H1 (cell line): Measurements from ENCODE around the gene QRICH1. TPM values are rescaled to one million over a fixed set of nuclear protein-coding genes. Genes with fewer than 3 reads are reported as not detected.

ENCODE experiments used
- ASH2L ChIP-seq: fragments of 200-600, 300-600 bp; sonication (generic); IDR thresholded peaks from one replicate; pipeline ENCODE4 v1.7.1; 2017; ENCODE audit warnings: low read length
- BACH1 ChIP-seq: IDR thresholded peaks from 2 replicates; pipeline ENCODE4 v1.6.1; 2012; ENCODE audit warnings: low read length, improper control_type of control experiment
- BRCA1 ChIP-seq: IDR thresholded peaks from 2 replicates; pipeline ENCODE4 v1.6.1; 2012; ENCODE audit warnings: low read depth, low read length, improper control_type of control experiment
- CBX8 ChIP-seq: fragments of 300-800, 300-1000 bp; sonication (generic); IDR thresholded peaks from 2 replicates; pipeline ENCODE4 v1.7.1; 2016; ENCODE audit warnings: low read depth, low read length, borderline replicate concordance
- CHD2 ChIP-seq: IDR thresholded peaks from 2 replicates; pipeline ENCODE4 v1.6.1; 2012; ENCODE audit warnings: low read length, improper control_type of control experiment
- CREB1 ChIP-seq: IDR thresholded peaks from 2 replicates; pipeline ENCODE4 v1.6.1; 2012; ENCODE audit warnings: inconsistent platforms
- EGR1 ChIP-seq: IDR thresholded peaks from 2 replicates; pipeline ENCODE4 v1.6.1; 2011; ENCODE audit warnings: low read depth, low read length, borderline replicate concordance
- HDAC2 ChIP-seq, 2 experiments: fragments of 300-600 bp in 1 of 2; sonication (generic) in 1 of 2; IDR thresholded peaks; 2 replicates each; pipeline ENCODE4 v1.6.1; 2011 to 2012; ENCODE audit warnings: low read depth in 2 of 2, low read length in 2 of 2, mild to moderate bottlenecking in 2 of 2, moderate library complexity in 2 of 2, borderline replicate concordance in 1 of 2, inconsistent platforms in 1 of 2
- JUND ChIP-seq: IDR thresholded peaks from 2 replicates; pipeline ENCODE4 v1.6.1; 2011; ENCODE audit warnings: mild to moderate bottlenecking, improper control_type of control experiment, low read length
- KDM5A ChIP-seq: fragments of 200-600 bp; IDR thresholded peaks from 2 replicates; pipeline ENCODE4 v1.7.1; 2012; ENCODE audit warnings: mild to moderate bottlenecking, low read length, inconsistent platforms, mixed read lengths
- PHF8 ChIP-seq: fragments of 200-600 bp; sonication (generic); conservative IDR thresholded peaks from 2 replicates; pipeline ENCODE4 v1.7.1; 2012; ENCODE audit warnings: low read depth, mild to moderate bottlenecking, inconsistent platforms, low read length, moderate library complexity
- POLR2A ChIP-seq, 2 experiments: IDR thresholded peaks; 1 replicate in 1 of 2; 2 replicates in 1 of 2; pipeline ENCODE4 v1.6.1; 2011; ENCODE audit warnings: low read depth in 2 of 2, low read length in 2 of 2, mild to moderate bottlenecking in 2 of 2; ENCODE audit errors: control extremely low read depth in 1 of 2
- RAD21 ChIP-seq, 2 experiments: IDR thresholded peaks in 1 of 2; conservative IDR thresholded peaks in 1 of 2; 2 replicates each; pipeline ENCODE4 v1.6.1; 2011; ENCODE audit warnings: low read depth in 2 of 2, low read length in 2 of 2, improper control_type of control experiment in 1 of 2, inconsistent platforms in 1 of 2, mild to moderate bottlenecking in 1 of 2, moderate library complexity in 1 of 2
- RBBP5 ChIP-seq: IDR thresholded peaks from 2 replicates; pipeline ENCODE4 v1.7.1; 2012; ENCODE audit warnings: low read depth, mild to moderate bottlenecking, inconsistent platforms, low read length, moderate library complexity, borderline replicate concordance
- SIN3A ChIP-seq, 2 experiments: IDR thresholded peaks in 1 of 2; conservative IDR thresholded peaks in 1 of 2; 2 replicates each; pipeline ENCODE4 v1.6.1; 2011 to 2012; ENCODE audit warnings: low read length in 2 of 2, improper control_type of control experiment in 1 of 2, low read depth in 1 of 2, mild to moderate bottlenecking in 1 of 2
- SP4 ChIP-seq: IDR thresholded peaks from 2 replicates; pipeline ENCODE4 v1.6.1; 2012; ENCODE audit warnings: low read length, inconsistent platforms
- SRF ChIP-seq: IDR thresholded peaks from 2 replicates; pipeline ENCODE4 v1.6.1; 2011; ENCODE audit warnings: mild to moderate bottlenecking, low read depth, low read length, moderate library complexity
- TCF12 ChIP-seq: IDR thresholded peaks from 2 replicates; pipeline ENCODE4 v1.6.1; 2011; ENCODE audit warnings: low read depth, mild to moderate bottlenecking, low read length
- TEAD4 ChIP-seq: IDR thresholded peaks from 2 replicates; pipeline ENCODE4 v1.6.1; 2012; ENCODE audit warnings: low read depth, low read length, inconsistent platforms, mixed read lengths
- ZNF274 ChIP-seq: IDR thresholded peaks from 2 replicates; pipeline ENCODE4 v1.7.0; 2012; ENCODE audit warnings: low read length, borderline replicate concordance; ENCODE audit errors: extremely low read depth
- polyA plus RNA-seq, 7 experiments: library from polyadenylated mRNA; depleted of rRNA in 3 of 7; stranded (reverse) in 5 of 7; unstranded in 2 of 7; fragments of >200 nt in 5 of 7; fragments of 200-250 nt in 2 of 7; gene quantifications; 1 replicate in 5 of 7; 2 replicates in 1 of 7; 4 replicates in 1 of 7; pipeline versions ENCODE4 v1.2.1 to v1.2.3, GENCODE V29; 2011 to 2013; ENCODE audit warnings: missing spikeins in 2 of 7, mixed read lengths in 2 of 7
- total RNA-seq: library from RNA; stranded (reverse); fragmentation: NEBNext Ultra II Directional; extraction: Animal tissue kit (Norgen Biotek cat#: 25700); gene quantifications from 2 replicates; pipeline ENCODE4 v1.2.1, GENCODE V29; 2021
- TF ChIP-seq, protein P1 (sequence below): IDR thresholded peaks from 2 replicates; pipeline ENCODE4 v1.6.1; 2012; ENCODE audit warnings: inconsistent platforms
- TF ChIP-seq, protein P2 (sequence below), 3 experiments: IDR thresholded peaks; 1 replicate in 2 of 3; 2 replicates in 1 of 3; pipeline versions ENCODE4 v1.5.1 to v1.6.1; 2011; ENCODE audit warnings: low read length in 3 of 3, mild to moderate bottlenecking in 3 of 3, inconsistent platforms in 2 of 3, low read depth in 1 of 3, moderate library complexity in 1 of 3; ENCODE audit not compliant: insufficient read depth in 1 of 3; ENCODE audit errors: control extremely low read depth in 1 of 3

QRICH1 gene
- total and polyA plus RNA-seq, 2 of the 8 experiments (the other 6 are each of a cell fraction or from before 2014, with no cell fraction given): 128 to 142 TPM

DNA sequence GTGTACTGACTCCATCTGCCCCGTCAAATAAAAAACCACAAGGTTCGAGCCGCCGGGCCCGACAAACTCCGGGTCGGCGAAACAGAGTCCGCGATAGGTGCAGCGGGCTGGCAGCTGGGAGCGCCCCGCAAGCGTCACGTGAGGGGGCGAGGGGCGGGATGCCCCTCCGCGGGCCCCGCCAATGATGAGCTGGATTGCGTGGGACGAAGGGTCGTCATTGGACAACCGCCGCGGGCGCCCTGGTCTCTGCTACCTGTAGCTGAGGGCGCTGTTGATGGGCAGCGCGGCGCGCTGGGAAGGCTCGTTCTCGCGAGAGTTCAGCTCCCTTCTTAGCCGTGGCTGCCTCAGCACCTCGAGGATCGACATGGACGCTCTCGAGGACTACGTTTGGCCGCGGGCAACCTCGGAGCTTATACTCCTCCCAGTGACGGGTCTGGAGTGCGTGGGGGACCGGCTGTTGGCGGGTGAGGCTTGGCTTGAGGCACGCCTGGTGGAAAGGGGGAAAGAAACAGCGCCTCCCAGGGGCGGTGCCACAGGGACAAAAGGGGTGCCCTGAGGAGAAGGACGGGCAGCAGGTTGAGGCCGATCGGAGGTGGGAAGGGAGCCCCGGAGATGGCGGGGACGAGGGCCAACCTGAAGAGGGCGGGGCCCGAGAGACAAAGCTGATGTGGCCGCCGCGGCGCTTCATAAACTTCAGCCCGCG is 86.7 kb downstream of the QRICH1 start, which contains the start of gene WDR6 (continued):
- no peak for TF ChIP-seq BACH1
- TF ChIP-seq, protein P1, sequence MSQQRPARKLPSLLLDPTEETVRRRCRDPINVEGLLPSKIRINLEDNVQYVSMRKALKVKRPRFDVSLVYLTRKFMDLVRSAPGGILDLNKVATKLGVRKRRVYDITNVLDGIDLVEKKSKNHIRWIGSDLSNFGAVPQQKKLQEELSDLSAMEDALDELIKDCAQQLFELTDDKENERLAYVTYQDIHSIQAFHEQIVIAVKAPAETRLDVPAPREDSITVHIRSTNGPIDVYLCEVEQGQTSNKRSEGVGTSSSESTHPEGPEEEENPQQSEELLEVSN: peak; percentile 65
- TF ChIP-seq TCF12: no peak
- peak; percentile 91 for TF ChIP-seq SP4
- no peak for TF ChIP-seq SRF
- no peak for TF ChIP-seq JUND
- TF ChIP-seq BRCA1: peak; percentile 90
- TF ChIP-seq TEAD4: no peak
- peak; percentile 42; the same call in 1 of the 2 replicates for TF ChIP-seq EGR1
- no peak for TF ChIP-seq RBBP5
- TF ChIP-seq PHF8: peak; percentile 95
- peak in 1 of 2 experiments; percentile 95; a peak in 2 of 3 replicates for TF ChIP-seq POLR2A (IDR thresholded peaks at IDR 0.05; ENCODE audit: control extremely low read depth in 1 of 2, low read depth in 2 of 2, low read length in 2 of 2)
- peak; percentile 98 for TF ChIP-seq CHD2
- peak in 1 of 2 experiments; percentile 51; a peak in 2 of 4 replicates for TF ChIP-seq SIN3A (conservative IDR thresholded peaks at IDR 0.05 in 1 of 2, IDR thresholded peaks at IDR 0.05 in 1 of 2; ENCODE audit: low read depth in 1 of 2, low read length in 2 of 2)
- TF ChIP-seq KDM5A: no peak
- TF ChIP-seq CREB1: peak; percentile 77
- 0 out of 4 replicates have a peak, but pooled peaks of 1 of the 2 experiments have one; percentile 43 for TF ChIP-seq HDAC2 (IDR thresholded peaks at IDR 0.05; ENCODE audit: borderline replicate concordance in 1 of 2, low read depth in 2 of 2, low read length in 2 of 2)
- no peak for TF ChIP-seq RAD21 (IDR thresholded peaks at IDR 0.05 in 1 of 2, conservative IDR thresholded peaks at IDR 0.05 in 1 of 2; ENCODE audit: low read depth in 2 of 2, low read length in 2 of 2)
- TF ChIP-seq, protein P2, sequence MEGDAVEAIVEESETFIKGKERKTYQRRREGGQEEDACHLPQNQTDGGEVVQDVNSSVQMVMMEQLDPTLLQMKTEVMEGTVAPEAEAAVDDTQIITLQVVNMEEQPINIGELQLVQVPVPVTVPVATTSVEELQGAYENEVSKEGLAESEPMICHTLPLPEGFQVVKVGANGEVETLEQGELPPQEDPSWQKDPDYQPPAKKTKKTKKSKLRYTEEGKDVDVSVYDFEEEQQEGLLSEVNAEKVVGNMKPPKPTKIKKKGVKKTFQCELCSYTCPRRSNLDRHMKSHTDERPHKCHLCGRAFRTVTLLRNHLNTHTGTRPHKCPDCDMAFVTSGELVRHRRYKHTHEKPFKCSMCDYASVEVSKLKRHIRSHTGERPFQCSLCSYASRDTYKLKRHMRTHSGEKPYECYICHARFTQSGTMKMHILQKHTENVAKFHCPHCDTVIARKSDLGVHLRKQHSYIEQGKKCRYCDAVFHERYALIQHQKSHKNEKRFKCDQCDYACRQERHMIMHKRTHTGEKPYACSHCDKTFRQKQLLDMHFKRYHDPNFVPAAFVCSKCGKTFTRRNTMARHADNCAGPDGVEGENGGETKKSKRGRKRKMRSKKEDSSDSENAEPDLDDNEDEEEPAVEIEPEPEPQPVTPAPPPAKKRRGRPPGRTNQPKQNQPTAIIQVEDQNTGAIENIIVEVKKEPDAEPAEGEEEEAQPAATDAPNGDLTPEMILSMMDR (IDR thresholded peaks at IDR 0.05; ENCODE audit: control extremely low read depth in 1 of 3, insufficient read depth in 1 of 3, low read depth in 1 of 3, low read length in 3 of 3): peak in 1 of 3 experiments; percentile 34; a peak in 2 of 4 replicates
- TF ChIP-seq CBX8: no peak
- peak; percentile 84 for TF ChIP-seq ASH2L
- TF ChIP-seq ZNF274: no peak
